Esophagus muscularis mucosa (tissue), 4 donors: Measurements from ENCODE around the gene SLC16A4. TPM values are rescaled to one million over a fixed set of nuclear protein-coding genes. Genes with fewer than 3 reads are reported as not detected.
A peak's percentile ranks its signal among the peaks of the same experiment; 100 is the strongest.
"Not testable (repeated sequence)": the region's sequence is repeated elsewhere in the genome, so short reads cannot be mapped to it uniquely, and the experiment has no call there.

ENCODE experiments used
- DNase-seq: peaks from one replicate; pipeline ENCODE4 v3.0.0-alpha.2; 2017; ENCODE audit errors: extremely low spot score
- H3K27ac ChIP-seq, 4 donors: fragments of 200-600 bp; sonication (generic); replicated peaks in 1 of 4; 1 replicate in 3 of 4; 2 replicates in 1 of 4; pipeline ENCODE4 v1.5.1; 2016 to 2019; ENCODE audit warnings: mild to moderate bottlenecking in 1 of 4
- H3K27me3 ChIP-seq, 4 donors: fragments of 200-600 bp; sonication (generic); one replicate each; pipeline versions ENCODE4 v1.5.1 to v1.6.0; 2016 to 2019
- H3K36me3 ChIP-seq, 4 donors: fragments of 200-600 bp; sonication (generic); one replicate each; pipeline ENCODE4 v1.5.1; 2016 to 2019
- H3K4me1 ChIP-seq, 4 donors: fragments of 200-600 bp; sonication (generic); one replicate each; pipeline ENCODE4 v1.5.1; 2016 to 2019
- H3K4me3 ChIP-seq, 4 donors: fragments of 200-600 bp; sonication (generic); 1 replicate in 2 of 4; 2 replicates in 2 of 4; pipeline ENCODE4 v1.5.1; 2016 to 2019; ENCODE audit warnings: mild to moderate bottlenecking in 4 of 4, moderate library complexity in 1 of 4
- H3K9me3 ChIP-seq, 4 donors: fragments of 200-600 bp; sonication (generic); 1 replicate in 3 of 4; 2 replicates in 1 of 4; pipeline ENCODE4 v1.5.1; 2016 to 2019
- CTCF ChIP-seq, 3 experiments: fragments of 200-600 bp in 2 of 3; fragments of 450-650 bp in 1 of 3; sonication (generic) in 2 of 3; IDR thresholded peaks; one replicate each; pipeline ENCODE4 v1.5.1; 2017 to 2019; ENCODE audit warnings: antibody characterized with exemption in 3 of 3, mild to moderate bottlenecking in 2 of 3, moderate library complexity in 1 of 3
- EP300 ChIP-seq: sonication (generic); formaldehyde crosslinking; IDR thresholded peaks from one replicate; pipeline ENCODE4 v1.6.1; 2017; ENCODE audit warnings: antibody characterized with exemption
- POLR2A ChIP-seq: fragments of 450-650 bp; IDR thresholded peaks from one replicate; pipeline ENCODE4 v1.6.1; 2017; ENCODE audit warnings: antibody characterized with exemption, moderate library complexity, mild to moderate bottlenecking, low read depth
- POLR2AphosphoS5 ChIP-seq, 2 donors: sonication (generic); formaldehyde crosslinking; IDR thresholded peaks; one replicate each; pipeline ENCODE4 v1.6.1; 2017; ENCODE audit warnings: antibody characterized with exemption in 2 of 2
- WGBS: methylation state at CpG from one replicate; pipeline ENCODE4 v1.1.5; 2018; 5-methylcytosine and 5-hydroxymethylcytosine counted together
- intact Hi-C: fragments of 100-400 bp; cut with DNase I; formaldehyde crosslinking; loops from one replicate; pipeline ENCODE4 v1.15.1; 2023
- total RNA-seq, 4 donors: library from RNA; depleted of rRNA; stranded (reverse); fragments of >200 nt; gene quantifications; one replicate each; pipeline versions ENCODE4 v1.1.0 to v1.2.1, GENCODE V29; 2016

SLC16A4 gene
- 1 to 10 TPM; 5.8 to 8.8 (median 8.4) TPM for total RNA-seq

- DNase-seq: no peak
- no peaks in the 10 kb centered on the region for H3K27me3 ChIP-seq
- peaks cover 0 to 25% (median 18%) of the 10 kb centered on the region in 4 donors for H3K4me1 ChIP-seq
- no peak for TF ChIP-seq EP300
- peak; percentile 46 to 76 for TF ChIP-seq POLR2AphosphoS5 (IDR thresholded peaks at IDR 0.05)
- intact Hi-C loops: loop anchor here (5.0 kb wide), 1 partner anchor 48 kb away; no protein-coding TSS in a partner anchor
- no peaks in the 10 kb centered on the region for H3K9me3 ChIP-seq
- H3K27ac ChIP-seq: peak within 1 kb of the TSS; percentile 63 to 76 (median 72)
- H3K4me3 ChIP-seq: peak within 1 kb of the TSS; percentile 37 to 56 (median 42)
- H3K36me3 ChIP-seq: peaks cover 4 to 39% (median 10%) of the 10 kb centered on the region in 4 donors
- WGBS: 29% methylated on average over 8 of the region's 8 CpGs
Observed at GRCh38 chr1:110390692-110391245, at the start of gene SLC16A4. Gene SLC16A4 (minus strand): TSS chr1:110391026. CDS start chr1:110389323, 1,703 bp downstream.

- intact Hi-C loops, H3K27me3 ChIP-seq, DNase-seq, H3K4me3 ChIP-seq, H3K9me3 ChIP-seq, H3K4me1 ChIP-seq, H3K36me3 ChIP-seq, H3K27ac ChIP-seq: not testable (repeated sequence)
- WGBS: 94% methylated on average over 3 of the region's 3 CpGs
Observed at GRCh38 chr1:110439873-110440272, 49.0 kb upstream of the SLC16A4 start.

GRCh38 chr1:110438893-110439292, 48.1 kb upstream of the SLC16A4 start:
- TF ChIP-seq POLR2AphosphoS5 (IDR thresholded peaks at IDR 0.05) (no peak), EP300 (no peak), CTCF (IDR thresholded peaks at IDR 0.05) (no peak), POLR2A (no peak)
- no peaks in the 10 kb centered on the region for H3K4me1 ChIP-seq
- intact Hi-C loops: no loop called here
- no peak for DNase-seq
- H3K27ac ChIP-seq: no peak overlapping the region
- H3K9me3 ChIP-seq: no peaks in the 10 kb centered on the region
- H3K4me3 ChIP-seq: no peak overlapping the region
- H3K27me3 ChIP-seq: no peaks in the 10 kb centered on the region
- 79% methylated on average over 4 of the region's 4 CpGs for WGBS
- H3K36me3 ChIP-seq: no peaks in the 10 kb centered on the region

GRCh38 chr1:110437645-110438299, 46.9 kb upstream of the SLC16A4 start:
- H3K9me3 ChIP-seq, intact Hi-C loops, H3K4me3 ChIP-seq, H3K36me3 ChIP-seq, DNase-seq, H3K4me1 ChIP-seq, H3K27me3 ChIP-seq, H3K27ac ChIP-seq: not testable (repeated sequence)
- 78% methylated on average over 9 of the region's 9 CpGs for WGBS

- H3K27me3 ChIP-seq: peaks cover 0 to 10% (median 0%) of the 10 kb centered on the region in 4 donors
- no peak overlapping the region for H3K27ac ChIP-seq
- no peak for DNase-seq
- TF ChIP-seq POLR2A (no peak), CTCF (IDR thresholded peaks at IDR 0.05) (no peak), EP300 (no peak), POLR2AphosphoS5 (IDR thresholded peaks at IDR 0.05) (no peak)
- H3K4me3 ChIP-seq: no peak overlapping the region
- intact Hi-C loops: no loop called here
- no peaks in the 10 kb centered on the region for H3K4me1 ChIP-seq
- H3K36me3 ChIP-seq: no peaks in the 10 kb centered on the region
- H3K9me3 ChIP-seq: no peaks in the 10 kb centered on the region
- 70% methylated on average over 7 of the region's 7 CpGs for WGBS
Observed at GRCh38 chr1:110436635-110437034, 45.8 kb upstream of the SLC16A4 start.

- WGBS: 79% methylated on average over 3 of the region's 3 CpGs
- Histone ChIP-seq H3K9me3 (no peaks in the 10 kb centered on the region), H3K4me1 (no peaks in the 10 kb centered on the region), H3K4me3 (no peak overlapping the region), H3K27ac (no peak overlapping the region), H3K27me3 (peaks cover 0 to 21% (median 0%) of the 10 kb centered on the region in 4 donors), H3K36me3 (no peaks in the 10 kb centered on the region)
- no peak for DNase-seq
- intact Hi-C loops: no loop called here
- TF ChIP-seq CTCF (IDR thresholded peaks at IDR 0.05) (no peak), EP300 (no peak), POLR2AphosphoS5 (IDR thresholded peaks at IDR 0.05) (no peak), POLR2A (no peak)
Observed at GRCh38 chr1:110434946-110435345, 44.1 kb upstream of the SLC16A4 start.
